ENCODE measurements around the gene BAIAP2. TPM values are rescaled to one million over a fixed set of nuclear protein-coding genes. Genes with fewer than 3 reads are reported as not detected.

BAIAP2 gene
- total and polyA plus RNA-seq, 10 donors: 2.8 to 33.2 (median 17.8) TPM

DNA sequence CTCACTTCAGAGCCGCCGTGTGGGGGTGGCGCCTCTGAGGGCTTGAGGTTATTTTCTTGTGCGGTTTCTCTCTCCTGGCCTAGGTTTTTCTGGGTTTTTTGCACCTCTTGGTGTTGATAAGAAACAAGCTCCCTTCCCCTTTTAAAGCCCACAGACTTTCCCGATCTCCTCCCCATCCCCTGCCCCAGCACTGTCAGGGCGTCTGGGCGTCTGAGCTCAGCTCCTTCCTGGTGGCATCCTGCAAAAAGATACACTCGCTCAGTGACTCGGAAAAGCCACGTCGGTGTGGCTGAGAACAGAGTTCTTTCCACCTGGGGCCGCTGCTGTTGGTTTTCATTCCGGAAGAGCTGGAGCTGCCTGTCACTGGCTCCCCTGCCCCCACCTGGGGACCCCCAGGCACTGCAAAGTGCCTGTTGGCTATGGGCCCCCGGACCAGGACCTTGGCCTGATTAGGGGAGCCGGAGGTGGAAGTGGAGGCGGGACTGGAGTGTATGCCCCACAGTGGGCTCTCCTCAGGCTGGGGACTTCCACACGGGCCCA, 14.5 kb downstream of the BAIAP2 start:
- peak overlapping the region in 4 of 8 donors; percentile 26 to 61 (median 44) for H3K27ac ChIP-seq
- TF ChIP-seq POLR2A (IDR thresholded peaks at IDR 0.05) (no peak), POLR2AphosphoS5 (IDR thresholded peaks at IDR 0.05) (no peak)
- TF ChIP-seq, protein P1, sequence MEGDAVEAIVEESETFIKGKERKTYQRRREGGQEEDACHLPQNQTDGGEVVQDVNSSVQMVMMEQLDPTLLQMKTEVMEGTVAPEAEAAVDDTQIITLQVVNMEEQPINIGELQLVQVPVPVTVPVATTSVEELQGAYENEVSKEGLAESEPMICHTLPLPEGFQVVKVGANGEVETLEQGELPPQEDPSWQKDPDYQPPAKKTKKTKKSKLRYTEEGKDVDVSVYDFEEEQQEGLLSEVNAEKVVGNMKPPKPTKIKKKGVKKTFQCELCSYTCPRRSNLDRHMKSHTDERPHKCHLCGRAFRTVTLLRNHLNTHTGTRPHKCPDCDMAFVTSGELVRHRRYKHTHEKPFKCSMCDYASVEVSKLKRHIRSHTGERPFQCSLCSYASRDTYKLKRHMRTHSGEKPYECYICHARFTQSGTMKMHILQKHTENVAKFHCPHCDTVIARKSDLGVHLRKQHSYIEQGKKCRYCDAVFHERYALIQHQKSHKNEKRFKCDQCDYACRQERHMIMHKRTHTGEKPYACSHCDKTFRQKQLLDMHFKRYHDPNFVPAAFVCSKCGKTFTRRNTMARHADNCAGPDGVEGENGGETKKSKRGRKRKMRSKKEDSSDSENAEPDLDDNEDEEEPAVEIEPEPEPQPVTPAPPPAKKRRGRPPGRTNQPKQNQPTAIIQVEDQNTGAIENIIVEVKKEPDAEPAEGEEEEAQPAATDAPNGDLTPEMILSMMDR (IDR thresholded peaks at IDR 0.05 in 8 of 11, conservative IDR thresholded peaks at IDR 0.05 in 3 of 11): no peak
- peaks cover 0 to 7% (median 0%) of the 10 kb centered on the region in 7 donors for H3K27me3 ChIP-seq (replicated peaks in 1 of 7)
- WGBS, 5 donors: 27 to 41% (median 34%) methylated on average over 14 to 17 of the region's 17 CpGs
- H3K4me3 ChIP-seq: peak overlapping the region in 3 of 8 donors; percentile 21 to 61 (median 22)
- H3K9me3 ChIP-seq: no peaks in the 10 kb centered on the region
- H3K4me1 ChIP-seq: peaks cover 15 to 89% (median 53%) of the 10 kb centered on the region in 6 donors
- DNase-seq: no peak
- intact Hi-C loops (cut with DNase I; ENCODE audit: low total_unique reads): no loop called here
- no peaks in the 10 kb centered on the region for H3K36me3 ChIP-seq

DNA sequence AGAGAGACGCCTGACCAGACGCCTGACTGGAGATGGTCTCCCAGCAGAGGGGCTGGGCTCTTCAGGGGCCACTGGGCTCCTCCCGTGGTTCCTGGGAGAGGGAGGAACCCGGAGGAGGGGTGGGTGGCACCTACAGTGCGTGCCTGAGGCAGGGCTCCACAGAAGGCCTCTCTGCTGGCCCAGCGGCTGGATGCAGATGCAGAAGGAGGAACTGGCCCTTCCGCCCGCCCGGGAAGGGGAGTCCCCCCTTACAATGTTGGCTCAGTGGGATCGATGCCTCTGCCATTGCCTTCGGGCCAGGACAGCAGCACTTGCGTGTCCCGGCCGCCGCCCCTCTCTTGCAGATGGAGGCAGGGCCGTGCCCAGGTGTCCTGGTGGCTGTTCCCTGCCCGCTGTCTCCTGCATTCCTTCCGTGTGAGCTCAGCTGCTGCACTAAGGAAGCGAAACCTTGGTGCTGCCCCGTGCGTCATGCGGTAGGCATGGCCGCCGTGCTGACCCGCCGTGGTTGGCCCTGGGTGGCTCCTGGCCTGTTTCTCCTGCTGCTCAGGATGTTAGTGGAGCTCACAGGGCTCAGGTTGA, 15.1 kb downstream of the BAIAP2 start:
- TF ChIP-seq POLR2AphosphoS5 (IDR thresholded peaks at IDR 0.05) (peak; percentile 55 to 72 (median 61)), POLR2A (IDR thresholded peaks at IDR 0.05) (no peak)
- Histone ChIP-seq H3K27me3 (replicated peaks in 1 of 7) (peaks cover 0 to 7% (median 0%) of the 10 kb centered on the region in 7 donors), H3K36me3 (no peaks in the 10 kb centered on the region), H3K27ac (peak overlapping the region in 4 of 8 donors; percentile 26 to 61 (median 44)), H3K4me1 (peaks cover 13 to 83% (median 47%) of the 10 kb centered on the region in 6 donors), H3K4me3 (peak overlapping the region in 4 of 8 donors; percentile 16 to 61 (median 22)), H3K9me3 (no peaks in the 10 kb centered on the region)
- 49 to 71% (median 66%) methylated on average over 11 to 26 of the region's 26 CpGs for WGBS, 5 donors
- intact Hi-C loops (cut with DNase I; ENCODE audit: low total_unique reads): no loop called here
- no peak for DNase-seq

DNA sequence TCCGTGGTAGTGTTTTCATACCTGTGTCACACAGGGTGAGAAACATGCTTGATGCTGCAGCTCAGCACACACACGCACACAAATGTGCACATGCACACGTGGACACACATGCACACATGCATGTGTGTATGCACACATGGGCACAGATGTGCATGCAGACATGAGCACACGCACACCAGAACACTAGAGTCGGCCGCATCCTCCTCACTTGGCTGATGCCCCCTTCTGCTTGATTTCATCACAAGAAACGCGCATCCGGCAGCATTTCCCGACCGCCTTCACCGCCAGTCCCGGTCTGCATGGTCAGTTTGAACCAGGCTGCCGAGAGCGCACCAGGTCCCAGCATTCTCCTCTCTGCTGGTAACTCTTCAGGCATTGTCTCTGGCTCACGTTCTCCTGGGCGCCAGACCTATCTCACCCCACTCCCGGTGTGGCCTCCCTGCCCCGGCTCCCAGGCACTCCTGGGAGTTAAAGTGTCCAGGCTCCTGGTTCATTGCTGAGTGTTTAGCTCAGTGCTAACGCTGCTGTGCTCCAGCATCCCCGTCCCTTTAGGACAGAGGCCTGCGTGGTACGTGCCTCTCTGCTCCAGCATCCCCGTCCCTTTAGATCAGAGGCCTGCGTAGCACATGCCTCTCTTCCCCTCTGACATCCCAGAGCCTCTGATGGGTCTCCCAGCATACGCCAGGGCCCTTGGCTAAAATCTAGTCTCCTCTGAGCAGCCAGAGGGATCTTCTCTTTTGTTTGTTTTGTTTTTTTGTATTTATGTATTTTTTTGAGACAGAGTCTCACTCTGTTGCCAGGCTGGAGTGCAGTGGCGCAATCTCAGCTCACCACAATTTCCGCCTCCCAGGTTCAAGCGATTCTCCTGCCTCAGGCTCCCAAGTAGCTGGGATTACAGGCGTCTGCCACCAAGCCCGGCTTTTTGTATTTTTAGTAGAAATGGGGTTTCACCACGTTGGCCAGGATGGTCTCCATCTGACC, 16.0 kb downstream of the BAIAP2 start:
- no peaks in the 10 kb centered on the region for H3K36me3 ChIP-seq
- no peaks in the 10 kb centered on the region for H3K9me3 ChIP-seq
- peaks cover 0 to 7% (median 0%) of the 10 kb centered on the region in 7 donors for H3K27me3 ChIP-seq (replicated peaks in 1 of 7)
- intact Hi-C loops (cut with DNase I; ENCODE audit: low total_unique reads): no loop called here
- H3K4me3 ChIP-seq: peak overlapping the region in 1 of 8 donors; percentile 61
- TF ChIP-seq POLR2A (IDR thresholded peaks at IDR 0.05) (no peak), POLR2AphosphoS5 (IDR thresholded peaks at IDR 0.05) (no peak)
- TF ChIP-seq, protein P1 (IDR thresholded peaks at IDR 0.05 in 8 of 11, conservative IDR thresholded peaks at IDR 0.05 in 3 of 11): no peak
- H3K27ac ChIP-seq: peak overlapping the region in 2 of 8 donors; percentile 40 to 61
- 83 to 93% (median 88%) methylated on average over 27 to 32 of the region's 32 CpGs for WGBS, 5 donors
- peaks cover 10 to 74% (median 40%) of the 10 kb centered on the region in 6 donors for H3K4me1 ChIP-seq
- no peak for DNase-seq

DNA sequence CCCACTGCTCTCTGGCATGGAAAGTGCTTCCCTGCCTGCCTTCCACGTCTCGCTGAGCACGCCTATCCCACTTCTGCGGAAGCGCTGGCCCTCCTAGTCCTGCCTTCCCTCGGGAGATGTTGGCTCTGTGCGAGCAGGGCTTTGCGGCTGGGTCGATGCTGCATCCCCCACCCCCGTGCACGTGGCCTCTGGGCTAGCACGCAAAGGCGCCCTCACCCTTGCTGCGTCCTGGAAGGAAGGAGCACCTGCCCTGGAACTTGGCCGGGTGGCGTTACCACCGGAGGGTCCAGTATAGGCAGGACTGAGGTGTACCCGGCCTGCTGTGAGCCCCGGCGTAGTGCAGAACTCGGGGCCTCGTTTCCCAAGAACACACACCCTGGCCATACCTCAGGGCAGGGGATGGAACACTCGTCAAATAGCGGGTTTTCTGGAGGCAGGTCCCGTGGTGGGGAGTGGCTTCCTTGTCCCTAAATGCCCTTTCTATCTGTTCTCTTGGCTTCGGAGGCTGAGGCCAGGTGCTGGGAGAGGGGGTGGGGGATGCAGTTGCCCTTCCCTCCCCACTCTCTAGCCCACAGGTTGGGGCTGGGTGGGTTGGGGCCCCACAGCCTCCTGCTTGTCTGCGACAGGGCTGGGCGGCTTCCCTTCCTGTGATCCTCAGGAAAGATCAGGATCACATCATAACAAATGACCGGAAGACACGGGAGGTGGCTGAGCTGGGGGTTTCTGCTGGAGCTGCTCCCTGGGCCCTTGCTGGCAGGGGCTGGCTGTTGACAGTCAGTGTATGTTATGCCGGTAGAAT, 17.4 kb downstream of the BAIAP2 start:
- peaks cover 0 to 7% (median 0%) of the 10 kb centered on the region in 7 donors for H3K27me3 ChIP-seq (replicated peaks in 1 of 7)
- DNase-seq: no peak
- intact Hi-C loops (cut with DNase I; ENCODE audit: low total_unique reads): no loop called here
- H3K36me3 ChIP-seq: no peaks in the 10 kb centered on the region
- WGBS, 5 donors: 69 to 85% (median 78%) methylated on average over 25 to 31 of the region's 31 CpGs
- no peak overlapping the region for H3K4me3 ChIP-seq
- TF ChIP-seq, protein P1 (IDR thresholded peaks at IDR 0.05 in 8 of 11, conservative IDR thresholded peaks at IDR 0.05 in 3 of 11): no peak
- TF ChIP-seq POLR2AphosphoS5 (IDR thresholded peaks at IDR 0.05): peak in 2 of 3 donors; percentile 25 to 28
- no peak for TF ChIP-seq POLR2A (IDR thresholded peaks at IDR 0.05)
- no peaks in the 10 kb centered on the region for H3K9me3 ChIP-seq
- peaks cover 10 to 65% (median 37%) of the 10 kb centered on the region in 6 donors for H3K4me1 ChIP-seq
- H3K27ac ChIP-seq: peak overlapping the region in 3 of 8 donors; percentile 24 to 50 (median 33)
